HG03575 (cell line): ENCODE data around the gene SAT2.
"Not testable (repeated sequence)": the region's sequence is repeated elsewhere in the genome, so short reads cannot be mapped to it uniquely, and the experiment has no call there.

ENCODE experiments used
- ATAC-seq: cut with Tn5 transposase; IDR thresholded peaks from one replicate; pipeline ENCODE4 v1.9.1; 2021; ENCODE audit not compliant: unreplicated experiment, insufficient number of reproducible peaks, low FRiP score; ENCODE audit errors: extremely low read depth

The SAT2 gene

DNA sequence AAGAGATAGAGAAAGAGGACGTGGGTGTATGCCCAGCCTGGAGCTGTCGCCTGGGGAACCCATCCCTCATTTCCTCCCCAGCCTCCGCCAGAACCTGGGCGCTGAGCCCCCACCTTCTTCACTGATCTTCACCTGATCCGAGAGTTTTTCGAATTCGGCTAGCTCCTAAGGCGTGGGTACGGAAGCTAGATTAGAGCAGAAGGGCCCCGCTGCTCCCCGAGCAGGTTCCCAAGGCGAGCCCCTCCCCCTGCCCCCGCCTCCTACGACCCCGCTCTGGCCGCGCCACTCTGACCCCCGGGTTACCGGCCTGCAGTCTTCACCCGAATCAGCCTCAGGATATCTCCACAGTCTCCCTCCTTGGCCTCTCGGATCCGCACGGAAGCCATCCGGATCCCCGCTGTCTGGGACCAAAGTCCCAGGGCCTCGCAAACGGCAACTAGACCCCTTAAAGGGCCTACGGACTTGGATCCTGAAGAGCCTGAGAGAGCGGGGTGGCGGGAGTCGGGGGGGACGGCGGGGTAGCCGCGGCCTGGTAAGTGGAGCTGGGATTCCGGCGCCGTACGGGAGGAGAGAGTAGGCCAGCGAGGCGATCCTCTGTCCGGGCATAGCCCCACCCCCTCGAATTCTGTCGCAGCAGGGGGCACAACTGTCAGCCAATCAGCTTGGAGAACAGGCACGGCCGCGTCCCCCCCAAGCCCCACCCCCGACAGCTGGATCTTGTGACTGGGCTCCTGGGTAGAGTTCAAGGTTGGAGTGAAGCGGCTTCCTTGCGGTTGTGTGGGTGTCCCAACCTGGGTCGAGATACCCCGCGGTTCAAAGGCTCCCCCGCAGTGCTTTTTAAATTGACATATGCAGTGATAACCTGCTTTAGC is at the start of gene SAT2:
Gene SAT2, minus strand, starts transcription at position 572 of the 872 bp plus-strand sequence. Its CDS starts 186 bp downstream, at position 386.
- no peak for ATAC-seq

GRCh38 chr17:7676533-7676932 is 48.9 kb upstream of the SAT2 start:
- no peak for ATAC-seq

DNA sequence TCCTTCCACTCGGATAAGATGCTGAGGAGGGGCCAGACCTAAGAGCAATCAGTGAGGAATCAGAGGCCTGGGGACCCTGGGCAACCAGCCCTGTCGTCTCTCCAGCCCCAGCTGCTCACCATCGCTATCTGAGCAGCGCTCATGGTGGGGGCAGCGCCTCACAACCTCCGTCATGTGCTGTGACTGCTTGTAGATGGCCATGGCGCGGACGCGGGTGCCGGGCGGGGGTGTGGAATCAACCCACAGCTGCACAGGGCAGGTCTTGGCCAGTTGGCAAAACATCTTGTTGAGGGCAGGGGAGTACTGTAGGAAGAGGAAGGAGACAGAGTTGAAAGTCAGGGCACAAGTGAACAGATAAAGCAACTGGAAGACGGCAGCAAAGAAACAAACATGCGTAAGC is 47.3 kb upstream of the SAT2 start:
- no peak for ATAC-seq

GRCh38 chr17:7673239-7673638 is 45.6 kb upstream of the SAT2 start:
- ATAC-seq: no peak

GRCh38 chr17:7668482-7668881 is 40.9 kb upstream of the SAT2 start:
- no peak for ATAC-seq

DNA sequence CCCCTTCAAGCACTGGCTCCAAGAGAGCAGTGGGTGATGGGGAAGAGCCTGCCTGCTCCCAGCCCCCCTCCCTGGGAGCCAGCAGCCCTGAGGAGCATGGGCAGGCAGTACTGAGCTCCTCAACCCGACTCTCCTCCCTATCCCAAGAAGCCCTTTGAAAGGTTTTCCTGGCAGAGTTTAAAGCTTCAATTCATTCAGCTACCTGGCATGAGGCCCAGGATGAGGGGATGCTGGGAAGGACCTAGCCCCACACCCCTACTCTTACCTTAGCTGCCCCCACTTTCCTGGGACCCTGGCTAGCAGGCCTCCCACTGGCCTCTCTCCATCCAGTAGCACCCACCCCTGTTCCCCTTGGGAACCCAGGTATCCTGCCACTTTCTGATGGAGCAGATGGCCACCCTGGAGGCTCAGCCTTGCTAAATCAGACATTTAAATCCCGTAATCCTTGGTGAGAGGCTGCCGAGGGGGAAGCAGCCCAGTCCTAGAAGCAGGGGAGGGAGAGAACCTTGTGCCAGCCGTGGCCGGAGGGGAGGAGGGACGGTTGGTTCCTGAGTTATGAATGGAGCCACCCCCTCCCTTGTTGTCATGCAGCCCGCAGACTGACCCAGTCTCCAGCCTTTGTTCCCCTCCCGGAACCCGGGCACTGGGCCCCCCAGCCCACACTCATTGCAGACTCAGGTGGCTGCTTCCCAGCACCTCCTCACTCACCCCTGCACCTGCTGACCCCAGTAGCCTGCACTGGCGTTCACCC is 40.2 kb upstream of the SAT2 start:
- ATAC-seq: no peak

DNA sequence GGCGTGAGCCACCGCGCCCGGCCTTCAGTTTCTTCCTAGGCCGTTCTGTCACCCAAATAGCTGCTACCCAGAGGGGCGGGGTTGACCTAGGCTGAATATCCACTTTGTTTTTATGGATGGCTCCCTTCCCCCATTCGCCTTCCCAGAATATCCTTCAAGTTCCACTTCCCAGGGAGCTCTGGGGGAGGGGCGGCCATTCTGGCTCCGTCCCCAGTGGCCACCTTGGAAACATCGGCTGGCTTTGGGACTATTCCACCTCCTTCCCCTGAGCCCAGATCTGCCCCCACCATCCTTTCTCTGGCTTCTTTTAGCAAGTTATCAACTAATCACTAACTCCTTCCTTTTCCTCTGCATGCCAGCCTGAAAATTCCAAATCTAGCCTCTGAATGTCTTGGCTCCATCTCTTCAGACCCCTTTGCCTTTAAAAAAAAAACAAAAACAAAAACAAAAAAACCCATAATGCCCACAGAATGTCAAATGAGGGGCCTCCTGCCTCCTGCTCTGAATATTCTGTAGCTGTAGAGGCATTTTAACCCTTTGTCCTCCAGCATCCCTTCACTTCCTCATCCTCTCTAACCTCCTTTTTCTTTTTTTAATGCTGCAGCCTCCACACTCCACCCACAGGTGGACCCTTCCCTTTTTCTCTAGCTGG is 29.5 kb upstream of the SAT2 start:
- no peak for ATAC-seq

- no peak for ATAC-seq
Measured at GRCh38 chr17:7655541-7655840, 27.9 kb upstream of the SAT2 start.

GRCh38 chr17:7654832-7655540 is 27.4 kb upstream of the SAT2 start:
- no peak for ATAC-seq

DNA sequence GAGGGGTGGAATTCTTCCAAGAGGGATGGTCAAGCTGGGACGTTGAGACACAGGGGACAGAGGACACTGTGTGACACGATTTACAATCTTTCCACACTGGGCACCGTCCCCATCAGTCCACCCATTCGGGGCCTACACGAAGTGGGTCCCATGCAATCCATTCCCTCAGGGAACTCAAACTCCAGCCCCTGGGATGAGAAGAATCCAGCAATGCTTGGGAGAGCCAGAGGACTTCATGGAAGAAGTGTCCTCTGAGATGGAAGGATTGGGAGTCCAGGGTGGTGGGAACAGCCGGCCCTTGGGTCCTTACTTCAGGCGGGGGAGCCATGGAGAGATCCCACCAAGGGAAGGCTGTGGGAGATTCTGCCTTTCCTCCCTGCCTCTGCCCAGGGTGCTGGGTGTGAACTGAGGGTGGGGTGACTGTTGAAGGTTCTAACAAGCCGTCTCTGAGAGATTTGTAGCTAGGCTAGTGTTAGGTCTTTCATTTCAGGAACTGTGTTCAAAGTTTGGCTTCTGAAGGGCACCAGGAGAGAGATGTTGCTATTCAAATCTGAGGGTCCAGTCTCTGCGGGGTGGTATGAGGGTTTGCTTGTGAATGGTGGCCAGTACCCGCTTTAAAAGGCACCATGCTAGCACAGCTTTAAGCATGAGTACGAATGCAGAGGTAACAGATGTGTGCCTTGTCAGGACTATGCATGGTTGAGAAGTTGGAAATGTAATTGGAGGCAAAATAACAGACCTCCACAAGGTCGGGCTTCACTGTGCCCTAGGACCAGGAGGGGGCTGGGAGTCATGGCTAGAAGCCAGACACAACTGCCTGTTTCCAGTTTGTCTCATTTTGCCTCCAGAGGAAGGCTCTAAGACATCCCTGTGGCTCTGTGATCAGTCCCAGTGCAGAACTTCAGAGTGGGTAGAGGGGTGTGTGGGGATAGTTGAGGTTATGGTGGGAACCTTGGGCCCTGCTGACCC is 25.1 kb upstream of the SAT2 start:
- no peak for ATAC-seq

GRCh38 chr17:7651665-7652387 is 24.2 kb upstream of the SAT2 start:
- ATAC-seq: no peak

- no peak for ATAC-seq
Measured at GRCh38 chr17:7651097-7651664, 23.6 kb upstream of the SAT2 start.

- no peak for ATAC-seq
Measured at GRCh38 chr17:7650509-7651096, 23.0 kb upstream of the SAT2 start, which contains the start of gene ATP1B2. TSS of gene ATP1B2 (plus strand) at chr17:7650926. CDS start at chr17:7651519, 593 bp downstream.

DNA sequence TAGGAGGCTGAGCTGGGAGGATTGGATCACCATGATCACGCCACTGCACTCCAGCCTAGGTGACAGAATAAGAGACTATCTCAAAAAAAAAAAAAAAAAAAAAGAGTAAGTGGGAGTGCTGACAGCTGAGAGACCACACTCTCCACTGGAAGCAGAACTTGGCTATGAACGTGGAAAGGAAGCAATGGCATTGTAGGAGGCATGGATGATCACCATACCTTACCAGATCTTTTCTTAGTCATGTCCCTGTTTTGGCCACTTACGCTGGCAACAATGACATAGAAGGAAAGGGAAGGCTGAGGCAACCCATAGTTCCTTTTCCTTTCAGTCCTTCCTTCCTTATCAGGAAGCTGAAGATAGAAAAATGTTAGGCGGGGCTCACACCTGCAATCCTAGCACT is 19.4 kb upstream of the SAT2 start:
- ATAC-seq: no peak

- ATAC-seq: no peak
Measured at GRCh38 chr17:7646457-7646856, 18.8 kb upstream of the SAT2 start.

- ATAC-seq: no peak
Measured at GRCh38 chr17:7644775-7645174, 17.2 kb upstream of the SAT2 start.

DNA sequence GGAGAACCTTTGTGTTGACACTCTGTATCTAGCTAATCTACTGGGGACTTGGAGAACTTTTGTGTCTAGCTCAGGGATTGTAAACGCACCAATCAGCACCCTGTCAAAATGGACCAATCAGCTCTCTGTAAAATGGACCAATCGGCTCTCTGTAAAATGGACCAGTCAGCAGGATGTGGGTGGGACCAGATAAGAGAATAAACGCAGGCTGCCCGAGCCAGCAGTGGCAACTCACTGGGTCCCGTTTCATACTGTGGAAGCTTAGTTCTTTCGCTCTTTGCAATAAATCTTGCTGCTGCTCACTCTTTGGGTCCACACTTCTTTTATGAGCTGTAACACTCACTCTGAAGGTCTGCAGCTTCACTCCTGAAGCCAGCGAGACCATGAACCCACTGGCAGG is 14.0 kb upstream of the SAT2 start:
- ATAC-seq: not testable (repeated sequence)
